ENCODE data around the gene AKT1.
"Not testable (repeated sequence)": the region's sequence is repeated elsewhere in the genome, so short reads cannot be mapped to it uniquely, and the experiment has no call there.

The AKT1 gene

DNA sequence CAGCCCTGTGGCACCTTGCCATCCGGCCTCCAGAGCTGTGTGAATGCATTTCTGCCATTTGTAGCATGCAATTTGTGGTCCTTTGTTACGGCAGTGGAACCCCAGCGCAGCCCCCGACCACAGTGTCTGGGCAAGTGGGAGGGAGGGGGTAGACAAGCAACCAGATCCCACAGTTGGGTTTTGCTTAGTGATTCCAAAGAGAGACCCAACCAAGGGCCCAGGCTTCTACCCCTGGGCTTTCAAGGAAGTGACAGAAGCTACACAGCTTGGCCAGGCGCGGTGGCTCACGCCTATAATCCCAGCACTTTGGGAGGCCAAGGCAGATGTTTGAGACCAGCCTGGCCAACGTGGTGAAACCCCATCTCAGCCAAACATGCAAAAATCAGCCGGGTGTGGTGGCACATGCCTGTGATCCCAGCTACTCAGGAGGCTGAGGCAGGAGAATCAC is 23.2 kb upstream of the AKT1 start:
- DNase-seq, result no peak

DNA sequence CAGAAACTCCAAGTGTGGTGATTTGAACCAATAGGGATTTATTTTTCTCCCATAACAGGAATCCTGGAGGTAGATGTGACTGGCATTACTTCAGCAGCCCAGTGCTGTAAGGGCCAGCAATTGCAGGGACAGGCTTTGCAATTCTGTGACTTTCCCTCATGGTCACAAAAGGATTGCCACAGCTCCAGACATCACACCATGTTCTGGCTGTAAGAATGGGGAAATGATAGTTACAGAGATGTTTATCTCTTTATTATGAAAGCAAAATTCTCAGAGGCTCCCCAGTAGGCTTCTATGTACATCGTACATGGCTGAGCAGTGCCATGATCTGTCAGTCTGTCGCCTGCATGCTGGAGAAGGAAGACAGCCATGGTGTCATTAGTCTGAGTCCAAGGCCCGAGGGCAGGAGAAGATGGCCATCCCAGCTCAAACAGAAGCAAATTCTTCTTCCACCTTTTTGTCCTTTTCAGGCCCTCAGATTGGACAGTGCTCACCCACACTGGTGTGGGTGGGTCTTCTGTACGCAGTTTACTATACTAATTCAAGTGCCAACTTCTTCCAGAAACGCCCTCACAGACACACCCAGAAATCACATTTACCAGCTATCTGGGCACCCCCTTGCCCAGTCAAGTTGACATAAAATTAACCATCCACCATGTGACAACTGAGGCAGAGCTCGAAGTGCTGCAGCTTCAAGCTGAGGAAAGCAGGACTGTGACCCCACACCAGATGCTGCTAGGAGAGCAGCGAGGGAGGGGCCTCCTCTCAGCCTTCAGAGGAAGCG is 22.6 kb upstream of the AKT1 start:
- no peak for DNase-seq

DNA sequence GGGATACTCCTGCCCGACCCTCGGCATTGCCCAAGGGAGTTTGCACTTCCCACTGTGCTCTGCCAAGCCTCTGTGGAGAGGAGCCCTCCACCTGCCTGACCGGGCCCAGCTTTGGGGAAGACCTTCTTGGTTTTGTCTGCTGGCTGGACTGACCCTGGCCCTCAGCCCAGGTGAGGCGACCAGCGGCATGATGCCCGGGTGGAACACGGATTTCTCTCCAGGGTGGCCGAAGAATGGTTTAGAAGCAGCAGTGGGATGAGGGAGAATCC is 21.0 kb upstream of the AKT1 start:
- no peak for DNase-seq

DNA sequence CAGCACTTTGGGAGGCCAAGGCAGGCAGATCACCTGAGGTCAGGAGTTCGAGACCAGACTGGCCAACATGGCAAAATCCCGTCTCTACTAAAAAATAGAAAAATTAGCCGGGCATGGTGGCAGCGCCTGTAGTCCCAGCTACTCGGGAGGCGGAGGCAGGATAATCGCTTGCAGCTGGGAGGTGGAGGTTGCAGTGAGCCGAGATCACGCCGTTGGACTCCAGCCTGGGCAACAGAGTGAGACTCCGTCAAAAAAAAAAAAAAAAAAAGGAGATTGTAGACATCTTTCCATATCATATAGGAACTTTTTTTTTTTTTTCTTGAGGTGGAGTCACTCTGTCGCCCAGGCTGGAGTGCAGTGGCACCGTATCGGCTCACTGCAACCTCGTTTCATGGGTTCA is 19.2 kb upstream of the AKT1 start:
- DNase-seq, result not testable (repeated sequence)

DNA sequence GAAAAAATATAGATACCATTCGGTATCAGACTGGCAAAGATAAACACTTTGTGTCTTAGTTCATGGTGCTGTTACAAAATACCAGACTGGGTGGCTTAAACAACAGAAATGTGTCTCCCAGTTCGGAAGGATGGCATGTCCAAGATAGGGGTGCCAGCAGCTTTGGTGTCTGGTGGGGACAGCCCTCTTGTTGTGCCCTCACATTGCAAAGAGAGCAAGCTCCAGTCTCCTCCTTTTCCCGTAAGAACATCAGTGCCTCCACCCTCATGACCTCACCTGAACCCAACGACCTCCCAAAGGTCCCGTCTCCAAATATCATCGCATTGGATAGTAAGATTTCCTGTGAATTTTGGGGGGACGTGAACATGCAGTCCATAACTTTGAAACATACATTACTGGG is 17.7 kb upstream of the AKT1 start:
- DNase-seq, result no peak

DNA sequence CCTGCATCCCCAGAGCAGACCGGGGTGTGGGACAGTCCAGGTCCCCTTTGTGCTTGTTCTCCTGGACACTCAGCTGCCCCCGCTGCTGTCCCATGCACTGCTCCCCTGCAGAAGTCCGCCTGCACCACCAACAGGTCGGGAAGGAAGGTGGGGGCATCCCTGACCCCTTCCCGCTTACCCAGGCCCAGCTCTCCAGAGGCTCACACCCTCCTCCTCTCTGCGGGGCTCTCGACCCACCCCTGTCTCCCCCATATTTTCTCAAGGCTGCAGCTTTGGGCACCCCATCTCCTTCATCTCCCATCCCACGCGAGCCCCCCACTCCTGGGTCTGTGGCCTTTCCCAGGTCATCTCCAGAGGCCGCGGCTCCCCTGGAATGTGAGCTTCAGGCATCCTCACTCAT is 14.8 kb upstream of the AKT1 start:
- no peak for DNase-seq

DNA sequence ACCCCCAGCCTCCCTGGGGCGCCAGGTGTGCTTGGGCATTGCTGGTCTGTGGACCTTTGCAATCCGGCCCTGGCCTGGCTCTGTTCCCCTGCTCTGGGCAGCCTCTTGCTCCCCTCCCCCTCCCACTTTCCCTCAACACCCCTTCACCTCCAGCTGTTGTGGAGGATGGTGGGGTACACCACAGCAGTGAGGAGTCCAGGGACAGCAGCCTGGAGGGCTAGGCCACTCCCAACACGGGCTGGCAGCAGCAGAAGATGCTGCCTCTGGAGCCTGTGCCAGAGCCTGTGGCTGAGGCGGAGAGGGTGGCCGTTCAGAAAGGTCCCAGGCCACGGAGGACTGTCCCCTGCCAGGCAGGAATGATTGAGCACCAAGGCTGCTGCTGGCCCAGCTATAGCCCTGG is 12.9 kb upstream of the AKT1 start:
- no peak for DNase-seq

DNA sequence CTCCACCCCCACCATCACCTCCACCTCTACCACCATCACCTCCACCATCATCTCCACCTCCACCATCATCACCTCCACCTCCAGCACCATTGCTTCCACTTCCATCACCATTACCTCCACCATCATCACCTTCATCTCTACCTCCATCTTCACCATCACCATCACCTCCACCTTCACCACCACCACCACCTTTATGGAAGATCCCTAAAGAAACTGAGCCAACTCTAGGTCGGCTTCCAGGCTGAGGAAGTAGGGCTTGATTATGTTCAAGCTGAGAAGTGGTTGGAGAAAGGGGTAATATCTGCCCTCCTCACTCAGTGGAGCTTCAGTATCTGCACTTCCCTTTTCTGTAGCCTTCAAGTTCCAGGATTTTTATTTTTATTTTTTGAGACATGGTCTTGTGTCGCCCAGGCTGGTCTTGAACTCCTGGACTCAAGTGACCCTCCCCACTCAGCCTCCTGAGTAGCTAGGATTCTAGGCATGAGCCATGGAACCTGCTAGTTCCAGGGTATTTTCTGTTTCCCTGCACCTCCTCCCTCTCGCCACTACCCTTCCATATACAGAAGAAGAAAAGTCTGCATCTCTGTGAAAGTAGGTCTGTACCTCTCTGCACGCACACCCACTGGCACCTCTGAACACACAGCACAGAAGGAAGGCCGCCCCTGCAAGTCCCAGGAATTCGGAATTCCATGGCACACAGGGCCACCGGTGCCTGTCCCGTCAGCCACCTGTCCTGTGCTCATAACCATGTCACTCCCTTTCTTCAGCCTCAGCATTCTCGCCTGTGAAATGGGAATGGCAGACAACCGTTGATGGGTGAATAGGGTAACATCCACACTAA is 11.3 kb upstream of the AKT1 start:
- DNase-seq, result no peak

DNA sequence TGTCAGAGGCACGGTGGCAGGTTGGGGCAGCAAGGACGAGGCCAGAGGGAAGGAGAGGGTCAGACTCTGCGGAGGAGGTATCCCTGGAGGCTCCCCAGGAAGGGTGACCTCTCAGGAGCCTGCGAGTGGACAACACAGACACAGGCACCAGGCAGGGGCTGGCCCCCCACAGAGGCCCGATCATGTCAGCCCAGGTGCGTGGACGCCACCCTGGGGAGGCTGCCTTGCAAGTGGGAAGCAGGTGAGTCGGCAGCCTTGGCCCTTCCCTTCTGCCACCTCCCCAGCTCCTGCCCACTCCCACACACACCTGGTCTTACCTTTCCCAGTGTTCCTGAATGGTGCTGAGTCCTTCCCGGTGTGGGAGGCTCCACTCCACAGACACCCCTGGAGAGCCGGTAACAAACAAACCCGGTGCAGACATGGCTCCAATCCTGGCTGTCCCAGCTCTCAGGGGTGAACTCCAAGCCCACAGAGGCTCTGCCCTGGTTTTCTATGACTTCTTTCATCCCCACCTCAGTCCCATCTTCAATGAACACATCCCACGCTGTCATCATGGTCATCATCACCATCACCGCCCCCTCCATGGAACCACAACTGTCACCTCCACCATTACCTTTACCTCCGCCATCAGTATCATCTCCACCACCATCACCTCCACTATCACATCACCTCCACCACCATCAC is 10.5 kb upstream of the AKT1 start:
- DNase-seq, result no peak

DNA sequence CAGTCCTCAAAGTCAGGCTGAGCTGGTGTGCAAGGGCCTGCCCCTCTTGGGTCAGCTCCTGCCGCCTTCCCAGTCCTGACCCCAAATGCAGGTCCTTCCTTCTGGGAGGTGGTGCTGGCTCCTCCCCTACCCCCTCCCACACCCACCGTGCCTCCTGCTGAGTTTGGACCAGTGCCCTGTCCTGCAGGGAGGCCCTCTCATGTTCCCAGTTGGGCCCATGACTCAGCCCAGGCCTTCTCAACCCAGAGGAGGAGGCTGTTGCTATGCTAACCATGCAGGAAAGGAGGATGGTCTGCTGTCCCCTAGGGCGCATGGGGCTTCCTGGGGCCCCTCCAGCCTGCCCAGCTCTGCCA is 9.8 kb upstream of the AKT1 start:
- DNase-seq, result no peak

DNA sequence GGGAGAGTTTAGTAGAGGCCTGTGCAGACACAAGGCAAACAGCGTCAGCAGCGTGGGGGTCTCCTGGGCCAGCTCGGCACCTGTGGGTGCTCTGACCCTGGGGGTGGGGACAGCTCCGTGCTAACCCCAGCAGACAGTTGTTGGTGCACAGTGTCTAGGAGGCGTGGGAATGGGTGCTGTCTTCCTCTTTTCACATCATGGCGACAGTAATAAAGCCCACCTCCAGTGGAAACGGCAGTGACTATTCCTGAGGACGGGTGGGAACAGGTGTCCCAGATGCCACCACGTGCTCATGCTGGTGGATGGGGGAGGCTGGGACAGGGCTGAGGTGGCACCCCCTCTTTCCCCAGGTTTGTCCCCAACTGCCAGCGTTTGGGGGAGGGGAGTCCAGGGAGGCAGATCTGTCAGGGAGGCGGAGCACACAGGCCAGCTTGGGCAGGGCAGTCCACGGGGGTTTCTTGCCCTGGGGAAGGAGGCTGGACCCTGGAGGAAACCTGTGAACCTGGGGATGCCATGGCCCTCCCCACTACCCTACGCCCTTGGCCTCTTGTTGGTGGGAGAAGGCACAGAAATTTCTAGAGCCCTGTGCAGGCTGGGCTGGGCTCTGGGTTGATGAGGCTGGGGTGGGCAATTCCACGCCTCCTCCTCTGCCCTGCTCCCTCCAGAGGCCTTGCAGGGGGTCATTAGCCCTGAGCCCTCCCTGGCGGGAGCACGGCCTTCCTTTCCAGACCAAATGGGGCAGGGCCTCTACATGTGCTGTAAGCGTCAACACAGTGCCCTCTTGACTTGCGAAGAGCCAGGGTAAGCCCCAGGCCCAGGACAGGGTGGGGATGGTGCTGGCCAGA is 9.2 kb upstream of the AKT1 start:
- no peak for DNase-seq

DNA sequence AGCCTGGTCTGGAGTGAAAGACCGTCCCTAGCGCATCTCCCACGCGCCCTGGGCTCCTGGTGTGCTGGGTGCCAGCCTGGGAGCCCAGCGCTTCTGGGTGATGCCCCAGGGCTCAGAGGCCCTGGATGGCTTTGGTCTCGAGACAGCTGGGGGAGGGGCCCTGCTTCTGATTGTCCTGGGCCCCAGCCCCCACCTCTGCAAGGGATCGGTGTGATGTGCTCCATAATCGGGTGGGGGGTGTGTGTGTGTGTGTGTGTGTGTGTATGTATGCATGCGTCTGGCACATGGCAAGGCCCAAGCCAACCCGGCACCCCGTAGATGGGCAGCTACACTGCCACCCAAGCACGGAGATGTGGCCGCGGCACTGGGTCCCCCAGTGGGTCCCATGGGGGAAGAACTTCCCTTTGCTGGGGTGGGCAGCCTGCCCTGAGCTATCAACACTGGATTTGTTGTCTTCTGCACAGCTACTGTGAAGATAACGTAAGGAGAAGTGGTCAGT is 8.4 kb upstream of the AKT1 start:
- DNase-seq, result no peak

DNA sequence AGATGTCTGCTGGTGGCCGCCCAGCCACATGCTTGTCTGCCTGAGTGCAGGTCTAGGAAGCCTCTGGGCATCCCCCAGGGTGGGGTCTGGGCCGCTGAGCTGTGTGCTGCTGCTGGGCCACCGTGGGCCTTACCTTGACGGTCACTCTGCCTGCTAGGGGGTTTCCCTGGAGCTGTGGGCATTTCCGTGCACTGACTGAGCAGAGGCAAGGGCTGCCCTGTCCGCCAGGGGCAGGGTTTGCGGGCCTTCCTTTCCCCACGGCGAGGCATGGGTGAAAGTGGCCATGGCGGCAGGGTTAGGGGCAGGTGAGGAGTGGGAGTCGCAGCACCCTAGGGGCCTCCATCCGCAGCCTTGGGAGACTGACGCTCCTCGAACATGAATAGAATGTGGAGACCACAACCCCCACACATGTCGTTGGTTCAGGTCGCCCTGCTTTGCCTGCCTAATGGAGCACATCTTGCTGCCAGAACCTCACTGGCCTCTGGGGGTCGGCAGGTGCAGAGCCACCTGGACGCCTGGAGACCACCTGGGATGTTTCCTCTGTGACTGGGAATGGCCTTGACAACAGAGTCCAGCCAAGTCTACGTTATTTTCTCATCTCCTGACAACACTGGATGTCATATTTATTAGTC is 7.8 kb upstream of the AKT1 start:
- DNase-seq, result no peak

DNA sequence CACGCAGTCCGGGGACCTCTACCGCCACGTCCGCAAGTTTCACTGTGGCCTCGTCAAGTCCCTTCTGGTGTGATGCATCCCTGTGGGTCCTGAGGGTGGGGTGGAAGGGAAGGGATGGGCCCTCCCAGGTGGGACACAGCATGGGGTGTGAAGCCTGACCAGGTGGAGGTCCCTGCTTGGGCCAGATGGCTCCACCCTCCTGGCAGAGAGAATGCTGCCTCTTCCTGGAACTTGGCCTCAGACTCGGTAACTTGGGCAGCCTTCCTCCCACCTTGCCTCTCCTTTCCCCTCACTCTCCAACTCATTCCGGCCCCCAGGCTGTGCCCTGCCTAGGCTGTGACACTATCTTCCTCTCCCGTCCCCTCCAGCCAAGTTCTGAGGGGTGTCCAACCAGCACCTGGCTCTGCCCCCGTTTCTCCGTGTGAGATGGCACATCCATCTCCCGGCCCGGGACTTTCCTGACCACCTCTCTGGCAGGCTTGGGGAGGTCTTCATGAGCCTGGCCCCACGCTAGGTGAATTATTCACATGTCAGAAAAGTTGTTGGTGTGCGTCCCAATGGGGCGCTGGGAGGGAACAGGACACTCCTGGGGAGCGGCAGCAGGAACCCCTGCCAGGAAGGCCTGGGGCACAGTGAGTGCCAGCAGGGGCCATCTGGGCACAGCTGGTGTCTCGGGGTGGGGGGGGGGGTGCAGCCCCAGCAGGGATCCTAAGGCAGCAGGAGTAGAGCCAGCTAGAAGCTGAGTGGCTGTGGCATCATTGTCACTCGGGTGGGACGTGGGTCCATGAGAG is 7.0 kb upstream of the AKT1 start:
- no peak for DNase-seq

DNA sequence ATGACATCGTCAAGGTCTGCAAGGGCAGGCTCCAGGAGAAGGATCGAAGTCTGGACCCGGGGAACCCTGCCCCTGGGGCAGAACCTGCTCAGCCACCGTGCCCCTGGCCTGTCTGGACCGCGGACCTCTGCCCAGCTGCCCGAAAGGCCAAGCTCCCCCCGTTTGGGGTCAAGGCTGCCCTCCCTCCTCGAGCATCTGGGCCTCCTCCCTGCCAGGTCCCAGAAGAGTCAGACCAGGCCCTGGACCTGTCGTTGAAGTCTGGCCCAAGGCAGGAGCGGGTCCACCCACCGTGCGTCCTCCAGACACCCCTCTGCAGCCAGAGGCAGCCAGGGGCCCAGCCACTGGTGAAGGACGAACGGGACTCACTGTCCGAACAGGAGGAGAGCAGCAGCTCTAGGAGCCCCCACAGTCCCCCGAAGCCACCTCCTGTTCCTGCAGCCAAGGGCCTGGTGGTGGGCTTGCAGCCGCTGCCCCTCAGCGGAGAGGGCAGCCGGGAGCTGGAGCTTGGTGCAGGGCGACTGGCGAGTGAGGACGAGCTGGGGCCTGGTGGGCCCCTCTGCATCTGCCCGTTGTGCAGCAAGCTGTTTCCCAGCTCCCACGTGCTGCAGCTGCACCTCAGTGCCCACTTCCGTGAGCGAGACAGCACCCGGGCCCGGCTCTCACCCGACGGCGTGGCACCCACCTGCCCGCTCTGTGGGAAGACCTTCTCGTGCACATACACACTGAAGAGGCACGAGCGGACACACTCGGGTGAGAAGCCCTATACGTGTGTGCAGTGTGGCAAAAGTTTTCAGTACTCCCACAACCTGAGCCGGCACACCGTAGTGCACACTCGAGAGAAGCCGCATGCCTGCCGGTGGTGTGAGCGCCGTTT is 6.2 kb upstream of the AKT1 start:
- no peak for DNase-seq

DNA sequence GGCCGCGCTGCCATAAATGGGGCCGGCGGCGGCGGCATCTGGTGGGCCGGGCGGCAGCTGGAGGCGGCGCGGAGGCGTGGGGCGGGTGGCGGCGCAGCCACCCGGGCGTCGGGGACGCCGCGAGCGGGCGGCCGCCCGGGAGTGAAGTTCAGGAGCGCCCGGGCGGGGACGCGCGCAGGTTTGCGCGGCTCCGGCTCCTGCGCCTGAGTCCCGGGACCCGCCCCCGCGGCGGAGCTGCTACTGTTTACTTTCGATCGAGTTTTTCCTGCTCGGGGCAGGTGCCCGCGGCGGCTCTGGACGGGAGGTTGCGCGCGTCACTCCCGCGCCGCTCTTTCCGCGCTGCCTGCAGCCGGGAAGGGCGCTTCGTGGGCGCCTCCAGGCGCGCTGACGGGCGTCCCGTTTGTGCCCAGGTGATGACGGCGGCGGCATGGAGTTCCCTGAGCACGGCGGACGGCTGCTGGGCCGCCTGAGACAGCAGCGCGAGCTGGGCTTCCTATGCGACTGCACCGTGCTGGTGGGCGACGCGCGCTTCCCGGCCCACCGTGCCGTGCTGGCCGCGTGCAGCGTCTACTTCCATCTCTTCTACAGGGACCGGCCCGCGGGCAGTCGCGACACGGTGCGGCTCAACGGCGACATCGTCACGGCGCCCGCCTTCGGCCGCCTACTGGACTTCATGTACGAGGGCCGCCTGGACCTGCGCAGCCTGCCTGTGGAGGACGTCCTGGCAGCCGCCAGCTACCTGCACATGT is 5.4 kb upstream of the AKT1 start, which contains the start of gene ZBTB42:
ZBTB42 (plus strand) TSS at position 331 of the 749 bp plus-strand sequence; CDS start at position 428, 97 bp downstream.
- DNase-seq, result peak; percentile 56

DNA sequence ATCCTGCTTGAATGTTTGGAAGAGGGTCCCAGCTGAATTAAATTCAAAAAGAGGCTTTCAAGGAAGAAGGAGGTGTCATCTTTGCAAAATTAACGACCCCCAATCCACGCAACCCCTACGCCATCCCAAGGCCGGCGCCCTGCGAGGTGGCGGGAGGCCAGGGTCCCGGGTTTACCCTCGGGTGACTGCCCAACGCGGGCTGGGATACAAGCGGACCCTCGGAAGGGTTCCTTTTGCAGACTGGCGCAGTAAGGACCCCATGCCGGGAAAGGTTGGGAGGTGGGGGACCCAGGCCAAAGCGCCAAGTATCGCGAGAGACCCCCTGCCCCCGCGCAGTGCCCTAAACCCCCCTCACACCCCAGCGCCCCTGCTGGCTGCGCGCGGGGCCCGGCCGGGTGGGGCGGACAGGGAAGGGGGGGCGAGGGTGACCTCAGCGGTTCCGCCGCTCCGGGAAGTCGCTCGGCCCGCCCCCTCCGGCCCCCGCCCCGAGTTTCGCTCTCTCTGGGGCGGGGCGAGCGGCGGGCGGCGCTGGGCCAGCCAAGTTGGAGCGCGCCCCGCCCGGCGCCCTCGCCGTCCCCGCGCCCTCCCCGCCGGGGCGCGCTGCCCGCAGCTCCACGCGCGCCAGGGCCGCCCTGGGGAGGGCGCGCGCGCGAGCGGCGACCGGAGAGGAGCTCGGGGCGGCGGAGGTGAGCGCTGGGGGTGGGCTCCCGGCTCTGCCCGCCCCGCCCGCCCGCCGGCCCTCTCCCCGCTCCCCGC is 4.6 kb upstream of the AKT1 start:
- DNase-seq, result peak; percentile 74

DNA sequence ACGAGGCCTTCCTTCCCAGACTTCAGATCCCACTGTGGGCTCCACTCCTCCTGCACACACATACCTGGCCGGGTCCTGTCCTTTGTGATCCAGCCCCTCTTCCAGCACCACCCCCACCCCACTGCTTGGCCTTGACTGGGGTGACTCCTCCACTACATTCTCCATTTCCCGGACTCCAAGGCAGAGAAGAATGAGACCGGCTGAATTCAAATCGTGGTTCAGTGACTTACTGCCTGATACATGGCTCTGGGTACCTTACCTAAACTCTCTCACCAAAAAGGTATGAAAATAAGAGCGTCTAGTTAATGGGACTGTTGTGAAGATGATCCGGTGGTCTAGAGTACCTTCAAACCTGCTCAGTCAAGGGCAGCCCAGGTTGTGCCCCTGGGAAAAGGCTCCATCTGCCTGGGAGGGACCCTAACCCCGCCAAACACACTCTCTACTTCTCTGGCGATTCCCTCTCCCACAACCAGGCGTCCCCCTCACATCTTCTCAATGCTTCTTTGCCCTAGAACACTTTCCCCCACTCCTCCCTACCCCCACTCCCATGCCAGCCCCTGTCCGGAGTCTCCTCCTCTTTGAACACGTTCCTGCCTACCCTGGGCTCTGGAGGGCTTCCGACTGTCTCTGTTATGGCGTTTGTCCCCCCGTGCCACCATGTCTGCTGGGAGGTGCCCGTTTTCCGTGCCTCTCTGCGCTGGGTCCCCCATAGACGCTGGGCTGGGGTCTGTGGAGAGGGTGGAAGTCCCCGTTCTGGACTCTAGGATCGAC is 3.9 kb upstream of the AKT1 start:
- DNase-seq, result peak; percentile 59
